Activated CD4-positive, alpha-beta T cell treated with anti-CD3 and anti-CD28 coated beads, Interleukin-2, Interleukin-4, amounts not matched to agents 100 ng/mL and 50 ng/mL, durations not matched to agents 16 hours and 8 hours (primary cell): ENCODE data around the gene LIPK.

Experiments
- DNase-seq: peaks from one replicate; pipeline ENCODE4 v3.0.0-alpha.2; 2020; ENCODE audit warnings: low spot score

The LIPK gene

DNA sequence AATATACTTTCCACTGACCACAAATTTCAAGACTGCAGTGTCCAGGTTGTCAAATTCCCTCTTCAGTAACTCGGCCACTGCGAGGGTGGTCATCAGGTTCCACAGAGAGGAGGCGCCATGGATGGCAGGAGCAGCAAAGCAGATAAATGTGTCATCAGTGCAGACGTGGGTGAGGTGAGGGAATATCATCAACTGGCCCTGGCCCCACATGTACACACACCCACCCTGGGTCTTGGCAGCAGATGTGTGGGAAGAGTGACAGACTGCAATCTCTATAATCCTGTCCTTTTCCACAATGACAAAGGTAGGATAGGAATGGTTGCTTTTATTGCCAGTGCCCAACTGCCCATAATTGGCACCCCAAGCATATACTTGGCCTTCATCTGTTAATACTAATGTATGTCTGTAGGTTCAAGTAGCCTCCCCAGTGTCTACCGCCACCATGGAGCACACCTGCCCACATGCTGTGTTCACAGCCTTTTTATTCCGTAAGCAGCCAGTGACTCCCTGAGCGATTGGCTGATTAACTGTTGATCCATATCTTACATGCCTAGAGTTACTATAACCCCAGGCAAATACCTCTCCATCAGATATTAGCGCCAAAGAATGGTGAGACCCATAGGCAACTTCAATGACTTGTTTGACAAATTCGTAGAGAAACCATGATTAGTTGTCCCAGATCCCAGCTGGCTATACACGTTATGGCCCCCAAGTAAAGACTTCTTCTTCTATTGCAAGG lies 80.2 kb downstream of the LIPK start:
- no peak for DNase-seq

DNA sequence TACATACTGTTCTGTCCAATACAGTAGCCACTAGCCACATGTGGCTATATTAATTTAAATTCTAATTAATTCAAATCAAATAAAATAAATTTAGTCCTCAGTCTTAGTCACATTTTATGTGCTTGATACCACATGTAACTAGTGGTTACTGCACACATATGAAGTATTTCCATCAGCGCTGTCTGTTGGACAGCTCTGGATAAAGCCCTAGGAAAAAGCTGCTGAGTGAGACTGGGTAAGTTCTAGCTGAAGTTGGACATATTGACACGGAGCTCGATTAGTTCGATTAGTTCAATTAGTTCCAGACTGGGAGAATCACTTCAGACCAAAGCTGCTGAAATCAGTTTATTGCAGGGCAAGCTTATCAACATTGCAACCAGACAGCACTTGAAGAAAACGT lies 81.4 kb downstream of the LIPK start:
- DNase-seq = no peak

GRCh38 chr10:88788924-88789323 lies 82.9 kb downstream of the LIPK start:
- no peak for DNase-seq

DNA sequence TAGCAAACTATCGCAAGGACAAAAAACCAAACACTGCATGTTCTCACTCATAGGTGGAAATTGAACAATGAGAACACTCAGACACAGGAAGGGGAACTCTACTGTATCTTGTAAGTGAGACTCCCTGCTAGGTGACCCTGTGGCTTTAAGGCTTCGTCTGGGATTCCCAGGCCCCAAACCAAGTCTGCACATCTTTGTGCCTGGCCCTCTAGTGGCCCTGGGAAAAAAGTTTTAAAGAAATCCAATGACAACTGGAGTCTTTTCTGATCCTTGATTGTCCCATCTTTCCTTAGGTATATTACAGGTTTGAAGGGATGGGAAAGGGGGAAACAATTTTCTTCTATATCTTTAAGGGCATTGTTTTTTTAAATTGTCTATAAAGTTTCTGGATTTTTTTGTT lies 85.9 kb downstream of the LIPK start:
- no peak for DNase-seq

DNA sequence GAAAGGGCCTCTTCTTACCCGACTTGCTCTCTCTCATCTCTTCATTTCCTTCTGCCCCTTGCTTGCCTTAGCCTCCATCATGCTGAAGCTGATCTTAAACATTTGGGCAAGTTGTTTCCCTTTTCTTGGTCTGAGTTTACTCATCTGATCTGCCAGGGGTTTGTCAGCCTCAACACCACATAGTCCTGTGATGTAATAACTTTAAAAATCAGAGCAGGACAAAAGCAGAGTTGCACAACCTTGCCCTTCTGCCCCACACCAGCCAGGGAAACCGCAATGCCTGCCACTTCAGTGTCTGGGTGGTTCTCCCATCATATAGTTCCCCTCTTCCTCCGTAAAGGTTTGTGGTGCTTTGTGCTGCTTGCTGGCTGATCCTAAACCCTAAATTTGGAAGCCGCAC lies 86.6 kb downstream of the LIPK start:
- peak; percentile 41 for DNase-seq

DNA sequence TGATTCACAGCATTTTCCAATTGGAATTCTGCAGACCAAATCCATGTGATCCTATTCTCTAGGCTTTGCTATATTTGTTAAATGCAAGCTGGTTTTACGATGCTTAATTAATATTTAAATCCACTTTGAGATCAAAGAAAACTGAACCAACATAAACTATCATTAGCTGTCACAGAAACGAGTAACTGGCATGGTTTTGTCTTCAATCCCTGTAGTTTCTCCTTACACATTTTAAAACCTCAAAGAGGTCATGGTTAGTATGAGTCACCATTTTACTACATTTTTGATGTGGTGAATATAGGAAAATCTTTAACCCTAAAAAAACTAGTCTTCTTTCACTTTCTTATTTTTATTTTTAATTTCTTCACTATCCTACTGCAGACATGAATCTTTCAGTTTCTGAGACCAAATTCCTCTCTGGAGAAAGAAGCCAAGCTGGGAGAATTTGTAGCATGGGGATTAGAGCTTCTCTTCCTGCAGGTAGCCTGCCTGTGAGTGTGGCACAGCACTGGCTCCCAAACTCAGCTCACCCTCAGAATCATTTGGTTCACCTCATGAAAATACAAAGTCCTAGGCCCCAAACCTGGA lies 87.8 kb downstream of the LIPK start:
- peak; percentile 63 for DNase-seq

GRCh38 chr10:88794731-88795130 lies 88.7 kb downstream of the LIPK start:
- DNase-seq = no peak

GRCh38 chr10:88800152-88801125 lies 94.4 kb downstream of the LIPK start:
- DNase-seq = peak; percentile 51
